Measurements from ENCODE around the gene PTPN7.
"Not testable (repeated sequence)": the region's sequence is repeated elsewhere in the genome, so short reads cannot be mapped to it uniquely, and the experiment has no call there.

The PTPN7 gene

DNA sequence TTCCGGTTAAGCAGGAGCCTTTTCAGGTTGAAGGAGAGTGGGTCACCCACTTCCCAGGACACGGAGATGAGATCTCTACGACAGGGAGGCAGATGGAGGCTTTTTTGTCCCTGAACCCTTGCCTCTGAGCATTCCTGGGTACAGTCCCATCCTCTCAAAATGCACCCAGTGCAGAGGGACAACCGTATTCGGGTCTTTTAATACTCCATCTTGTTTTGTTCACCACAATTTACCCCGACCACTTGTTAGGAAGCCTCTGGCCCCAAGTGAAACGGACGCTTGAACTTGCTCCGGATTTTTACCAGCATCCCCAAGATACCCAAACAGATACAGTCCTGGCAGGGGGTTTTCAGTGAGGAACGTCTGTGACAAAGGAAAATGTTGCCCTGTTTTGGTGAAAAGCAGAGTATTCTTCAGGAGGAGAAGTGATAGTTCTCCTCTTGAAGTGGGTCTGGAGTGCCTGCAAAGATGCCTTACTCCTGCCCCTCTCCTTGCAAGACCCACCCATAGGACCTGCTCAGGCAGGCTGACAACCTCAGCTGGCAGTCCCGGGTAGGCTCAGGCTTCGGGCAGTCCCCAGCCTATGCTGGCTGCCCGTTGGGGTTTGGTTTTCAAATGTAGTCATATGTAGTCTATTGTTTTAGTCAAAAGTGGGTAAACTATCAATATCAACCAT lies 15.2 kb downstream of the PTPN7 start:
- no peak for DNase-seq (ENCODE audit: low spot score)

DNA sequence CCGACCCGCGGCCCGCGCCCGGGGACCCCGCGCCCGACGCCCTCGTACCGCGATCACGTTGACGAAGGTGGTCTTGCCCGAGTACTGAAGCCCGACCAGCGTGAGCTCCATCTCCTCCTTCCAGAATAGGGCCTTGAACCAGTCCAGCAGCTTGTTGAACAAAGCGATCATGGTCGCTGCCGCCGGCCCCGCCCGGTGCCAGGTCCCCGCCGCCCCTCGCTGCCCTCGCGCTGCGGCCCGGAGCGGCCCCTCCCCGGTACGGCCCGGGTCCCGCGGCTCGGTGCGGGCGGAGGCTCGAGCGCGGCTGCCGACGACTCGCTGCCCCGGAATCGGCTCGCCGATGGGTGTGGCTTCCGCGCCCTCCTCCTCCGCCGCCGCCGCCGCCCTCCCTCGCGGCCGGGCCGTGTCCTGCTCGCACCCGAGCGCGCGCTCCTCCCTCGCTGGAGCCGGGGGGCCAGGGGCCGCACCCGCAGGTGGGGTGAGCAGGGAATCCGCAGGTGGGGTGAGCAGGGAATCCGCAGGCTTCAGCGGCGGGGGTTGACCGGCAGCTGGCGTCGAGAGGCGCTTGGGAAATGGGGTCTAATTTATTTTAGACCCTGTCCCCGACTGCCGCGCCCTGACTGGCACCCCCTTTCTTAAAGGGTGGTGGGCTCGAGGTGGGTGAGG lies 15.9 kb downstream of the PTPN7 start, which contains the start of gene ARL8A:
Gene ARL8A, minus strand, starts transcription at position 336 of the 666 bp plus-strand sequence. Its CDS starts 165 bp downstream, at position 171.
- Histone ChIP-seq H3K27me3 (ENCODE audit: insufficient read depth, poor library complexity, severe bottlenecking) (no peaks in the 10 kb centered on the region), H3K9me3 (ENCODE audit: severe bottlenecking) (no peaks in the 10 kb centered on the region), H3K36me3 (ENCODE audit: low read depth) (peaks cover 6% of the 10 kb centered on the region; the same call in 1 of the 2 replicates), H3K4me1 (ENCODE audit: insufficient read depth, poor library complexity, severe bottlenecking) (no peaks in the 10 kb centered on the region), H3K27ac (ENCODE audit: poor library complexity, severe bottlenecking) (peak within 1 kb of the TSS; percentile 72), H3K4me3 (ENCODE audit: severe bottlenecking) (peak within 1 kb of the TSS; percentile 91)
- TF ChIP-seq, protein P1, sequence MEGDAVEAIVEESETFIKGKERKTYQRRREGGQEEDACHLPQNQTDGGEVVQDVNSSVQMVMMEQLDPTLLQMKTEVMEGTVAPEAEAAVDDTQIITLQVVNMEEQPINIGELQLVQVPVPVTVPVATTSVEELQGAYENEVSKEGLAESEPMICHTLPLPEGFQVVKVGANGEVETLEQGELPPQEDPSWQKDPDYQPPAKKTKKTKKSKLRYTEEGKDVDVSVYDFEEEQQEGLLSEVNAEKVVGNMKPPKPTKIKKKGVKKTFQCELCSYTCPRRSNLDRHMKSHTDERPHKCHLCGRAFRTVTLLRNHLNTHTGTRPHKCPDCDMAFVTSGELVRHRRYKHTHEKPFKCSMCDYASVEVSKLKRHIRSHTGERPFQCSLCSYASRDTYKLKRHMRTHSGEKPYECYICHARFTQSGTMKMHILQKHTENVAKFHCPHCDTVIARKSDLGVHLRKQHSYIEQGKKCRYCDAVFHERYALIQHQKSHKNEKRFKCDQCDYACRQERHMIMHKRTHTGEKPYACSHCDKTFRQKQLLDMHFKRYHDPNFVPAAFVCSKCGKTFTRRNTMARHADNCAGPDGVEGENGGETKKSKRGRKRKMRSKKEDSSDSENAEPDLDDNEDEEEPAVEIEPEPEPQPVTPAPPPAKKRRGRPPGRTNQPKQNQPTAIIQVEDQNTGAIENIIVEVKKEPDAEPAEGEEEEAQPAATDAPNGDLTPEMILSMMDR (IDR thresholded peaks at IDR 0.05; ENCODE audit: poor library complexity, severe bottlenecking) = no peak
- no peak for DNase-seq (ENCODE audit: low spot score)
- ATAC-seq (ENCODE audit: low read depth) = peak; percentile 66

More for the DNA sequence above, 15.2 kb downstream of the PTPN7 start:
- Histone ChIP-seq H3K36me3 (ENCODE audit: low read depth) (peaks cover 6% of the 10 kb centered on the region; the same call in 1 of the 2 replicates), H3K4me1 (ENCODE audit: insufficient read depth, poor library complexity, severe bottlenecking) (no peaks in the 10 kb centered on the region), H3K27me3 (ENCODE audit: insufficient read depth, poor library complexity, severe bottlenecking) (no peaks in the 10 kb centered on the region), H3K9me3 (ENCODE audit: severe bottlenecking) (no peaks in the 10 kb centered on the region), H3K4me3 (ENCODE audit: severe bottlenecking) (peak overlapping the region; percentile 91), H3K27ac (ENCODE audit: poor library complexity, severe bottlenecking) (peak overlapping the region; percentile 72)
- TF ChIP-seq, protein P1 (IDR thresholded peaks at IDR 0.05; ENCODE audit: poor library complexity, severe bottlenecking) = no peak
- peak; percentile 51 for ATAC-seq (ENCODE audit: low read depth)

DNA sequence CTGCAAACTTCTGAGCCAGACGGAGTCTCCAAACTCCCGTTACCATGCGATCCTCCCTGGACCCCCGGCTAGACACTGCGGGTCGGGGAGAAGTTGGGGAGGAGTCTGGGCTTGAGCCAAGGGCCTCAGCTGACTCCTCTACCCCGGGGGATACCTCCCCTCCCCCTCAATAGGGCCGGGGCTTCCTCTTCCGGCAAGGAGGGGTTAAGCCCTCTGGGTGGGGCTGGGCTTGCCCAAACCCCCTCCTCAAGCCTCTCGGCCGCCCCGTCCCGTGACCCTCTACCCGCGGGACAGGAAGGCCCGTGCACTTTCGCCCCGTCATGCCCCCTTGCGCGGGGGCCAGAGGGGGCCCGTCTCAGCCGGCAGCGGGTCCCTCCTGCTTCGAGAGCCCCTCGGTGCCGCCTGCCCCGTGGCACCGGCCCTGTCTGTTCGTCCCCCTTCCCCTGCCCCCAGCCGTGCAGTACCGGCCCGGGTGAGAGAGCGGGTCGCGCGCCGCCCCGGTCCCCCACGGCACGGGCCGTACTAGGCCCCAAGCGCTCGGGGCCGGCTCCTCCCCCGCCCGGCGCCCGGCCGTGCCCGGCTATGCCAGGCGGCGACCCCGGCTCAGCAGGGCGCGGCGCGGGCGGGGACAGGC lies 16.5 kb downstream of the PTPN7 start:
- TF ChIP-seq, protein P1 (IDR thresholded peaks at IDR 0.05; ENCODE audit: poor library complexity, severe bottlenecking) = no peak
- peak overlapping the region; percentile 91 for H3K4me3 ChIP-seq (ENCODE audit: severe bottlenecking)
- H3K36me3 ChIP-seq (ENCODE audit: low read depth) = peaks cover 6% of the 10 kb centered on the region; the same call in 1 of the 2 replicates
- ATAC-seq (ENCODE audit: low read depth) (peak; percentile 37; the same call in 2 of the 3 replicates), DNase-seq (ENCODE audit: low spot score) (no peak)
- no peaks in the 10 kb centered on the region for H3K4me1 ChIP-seq (ENCODE audit: insufficient read depth, poor library complexity, severe bottlenecking)
- peak overlapping the region; percentile 72 for H3K27ac ChIP-seq (ENCODE audit: poor library complexity, severe bottlenecking)
- H3K9me3 ChIP-seq (ENCODE audit: severe bottlenecking) = no peaks in the 10 kb centered on the region
- no peaks in the 10 kb centered on the region for H3K27me3 ChIP-seq (ENCODE audit: insufficient read depth, poor library complexity, severe bottlenecking)

DNA sequence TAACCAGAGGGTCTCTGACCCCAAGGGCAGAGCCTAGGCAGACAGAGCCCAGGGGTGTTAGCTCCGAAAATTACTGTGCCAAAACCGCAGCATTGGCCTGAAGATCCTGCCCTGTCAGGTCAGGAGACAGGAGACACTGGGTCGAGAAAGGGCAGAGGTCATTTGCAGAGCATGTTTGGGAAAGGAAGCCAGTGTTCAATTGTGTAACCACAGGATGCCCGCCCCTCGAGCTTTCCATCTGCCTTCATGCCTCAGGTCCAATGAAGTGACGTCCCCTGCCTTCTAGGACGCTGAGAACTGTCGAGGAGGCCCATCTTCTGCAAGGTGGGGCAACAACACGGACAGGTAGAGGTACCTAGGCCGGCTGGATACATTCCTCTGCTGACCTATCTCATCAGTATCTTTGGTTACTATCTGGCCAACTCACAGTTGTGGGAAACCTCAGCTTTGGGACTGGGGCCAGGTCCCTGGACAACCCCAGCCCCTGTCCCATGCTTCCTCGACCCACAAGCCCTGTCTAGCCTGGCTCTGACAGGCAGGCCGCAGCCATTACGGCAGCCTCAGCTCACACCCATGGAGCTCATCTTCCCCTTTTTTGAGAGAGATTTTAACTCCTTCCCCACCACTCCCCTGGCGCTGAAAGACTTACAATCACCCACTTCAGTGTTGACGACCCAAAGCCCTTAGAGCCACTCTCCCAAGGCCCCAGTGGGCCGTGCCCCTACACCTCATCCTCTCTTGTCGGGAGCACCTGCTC lies 17.2 kb downstream of the PTPN7 start:
- peak overlapping the region; percentile 91 for H3K4me3 ChIP-seq (ENCODE audit: severe bottlenecking)
- DNase-seq (ENCODE audit: low spot score) = no peak
- TF ChIP-seq, protein P1 (IDR thresholded peaks at IDR 0.05; ENCODE audit: poor library complexity, severe bottlenecking) = no peak
- no peaks in the 10 kb centered on the region for H3K27me3 ChIP-seq (ENCODE audit: insufficient read depth, poor library complexity, severe bottlenecking)
- peaks cover 10% of the 10 kb centered on the region; the same call in 1 of the 2 replicates for H3K36me3 ChIP-seq (ENCODE audit: low read depth)
- ATAC-seq (ENCODE audit: low read depth) = peak; percentile 44
- no peaks in the 10 kb centered on the region for H3K9me3 ChIP-seq (ENCODE audit: severe bottlenecking)
- H3K27ac ChIP-seq (ENCODE audit: poor library complexity, severe bottlenecking) = peak overlapping the region; percentile 72
- H3K4me1 ChIP-seq (ENCODE audit: insufficient read depth, poor library complexity, severe bottlenecking) = no peaks in the 10 kb centered on the region

DNA sequence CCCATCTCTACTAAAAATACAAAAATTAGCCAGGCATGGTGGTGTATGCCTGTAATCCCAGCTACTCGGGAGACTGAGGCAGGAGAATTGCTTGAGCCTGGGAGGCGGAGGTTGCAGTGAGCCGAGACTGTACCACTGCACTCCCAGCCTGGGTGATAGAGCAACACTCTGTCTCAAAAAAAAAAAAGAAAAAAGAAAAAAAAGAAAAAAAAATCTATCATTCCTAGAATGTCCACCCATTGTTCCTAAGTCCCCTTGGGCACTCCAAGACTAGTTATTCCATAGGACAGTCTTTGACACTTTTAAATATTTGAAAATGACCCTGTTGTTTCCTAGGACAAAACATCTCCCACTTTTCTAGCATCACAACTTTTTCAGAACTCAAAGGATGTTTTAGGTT lies 18.9 kb downstream of the PTPN7 start:
- H3K4me1 ChIP-seq (ENCODE audit: insufficient read depth, poor library complexity, severe bottlenecking); ATAC-seq (ENCODE audit: low read depth); H3K27ac ChIP-seq (ENCODE audit: poor library complexity, severe bottlenecking); DNase-seq (ENCODE audit: low spot score); H3K4me3 ChIP-seq (ENCODE audit: severe bottlenecking); H3K27me3 ChIP-seq (ENCODE audit: insufficient read depth, poor library complexity, severe bottlenecking); H3K9me3 ChIP-seq (ENCODE audit: severe bottlenecking): not testable (repeated sequence)
- peaks cover 22% of the 10 kb centered on the region for H3K36me3 ChIP-seq (ENCODE audit: low read depth)
